Measurements from ENCODE around the gene RALBP1. TPM values are rescaled to one million over a fixed set of nuclear protein-coding genes. Genes with fewer than 3 reads are reported as not detected.
"Not testable (repeated sequence)": the region's sequence is repeated elsewhere in the genome, so short reads cannot be mapped to it uniquely, and the experiment has no call there.

Gene RALBP1
- total RNA-seq, 2 donors from 2014 or later = 58.2 to 64.8 TPM

DNA sequence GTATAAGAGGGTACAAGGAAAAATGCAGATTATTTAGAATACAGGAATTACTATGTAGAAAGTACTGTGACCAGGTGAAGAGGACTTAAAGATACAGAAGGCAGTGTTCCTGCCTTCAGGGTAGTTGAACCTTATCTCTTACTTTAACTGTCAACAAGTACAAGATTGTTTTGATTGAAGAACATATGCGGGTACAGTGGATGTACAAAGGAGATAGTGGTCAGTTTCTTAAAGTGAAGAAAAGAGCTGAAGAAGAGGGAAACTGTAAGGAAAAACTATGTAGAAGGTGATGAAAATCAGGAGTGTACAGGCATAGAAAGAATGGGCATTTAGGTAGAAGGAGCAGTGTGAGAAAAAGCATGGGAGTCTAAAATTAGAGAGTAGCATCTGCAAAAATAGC is 2.2 kb downstream of the RALBP1 start:
- Histone ChIP-seq H3K4me3 (no peak overlapping the region), H3K27me3 (replicated peaks; ENCODE audit: insufficient read depth) (no peaks in the 10 kb centered on the region), H3K27ac (peak overlapping the region in 1 of 2 donors; percentile 8), H3K9me3 (no peaks in the 10 kb centered on the region), H3K4me1 (replicated peaks) (no peaks in the 10 kb centered on the region), H3K36me3 (no peaks in the 10 kb centered on the region)
- no peak for TF ChIP-seq POLR2A (IDR thresholded peaks at IDR 0.05)
- TF ChIP-seq, protein P1, sequence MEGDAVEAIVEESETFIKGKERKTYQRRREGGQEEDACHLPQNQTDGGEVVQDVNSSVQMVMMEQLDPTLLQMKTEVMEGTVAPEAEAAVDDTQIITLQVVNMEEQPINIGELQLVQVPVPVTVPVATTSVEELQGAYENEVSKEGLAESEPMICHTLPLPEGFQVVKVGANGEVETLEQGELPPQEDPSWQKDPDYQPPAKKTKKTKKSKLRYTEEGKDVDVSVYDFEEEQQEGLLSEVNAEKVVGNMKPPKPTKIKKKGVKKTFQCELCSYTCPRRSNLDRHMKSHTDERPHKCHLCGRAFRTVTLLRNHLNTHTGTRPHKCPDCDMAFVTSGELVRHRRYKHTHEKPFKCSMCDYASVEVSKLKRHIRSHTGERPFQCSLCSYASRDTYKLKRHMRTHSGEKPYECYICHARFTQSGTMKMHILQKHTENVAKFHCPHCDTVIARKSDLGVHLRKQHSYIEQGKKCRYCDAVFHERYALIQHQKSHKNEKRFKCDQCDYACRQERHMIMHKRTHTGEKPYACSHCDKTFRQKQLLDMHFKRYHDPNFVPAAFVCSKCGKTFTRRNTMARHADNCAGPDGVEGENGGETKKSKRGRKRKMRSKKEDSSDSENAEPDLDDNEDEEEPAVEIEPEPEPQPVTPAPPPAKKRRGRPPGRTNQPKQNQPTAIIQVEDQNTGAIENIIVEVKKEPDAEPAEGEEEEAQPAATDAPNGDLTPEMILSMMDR (IDR thresholded peaks at IDR 0.05) = no peak
- no peak for TF ChIP-seq POLR2AphosphoS5 (IDR thresholded peaks at IDR 0.05)
- no peak for DNase-seq (ENCODE audit: low spot score)
- intact Hi-C loops (cut with DNase I) = loop anchor here (5.0 kb wide), 2 partner anchors 140 to 340 kb away; partner anchors contain the start of gene ANKRD12
- 24% methylated on average over 1 of the region's 1 CpG for WGBS

DNA sequence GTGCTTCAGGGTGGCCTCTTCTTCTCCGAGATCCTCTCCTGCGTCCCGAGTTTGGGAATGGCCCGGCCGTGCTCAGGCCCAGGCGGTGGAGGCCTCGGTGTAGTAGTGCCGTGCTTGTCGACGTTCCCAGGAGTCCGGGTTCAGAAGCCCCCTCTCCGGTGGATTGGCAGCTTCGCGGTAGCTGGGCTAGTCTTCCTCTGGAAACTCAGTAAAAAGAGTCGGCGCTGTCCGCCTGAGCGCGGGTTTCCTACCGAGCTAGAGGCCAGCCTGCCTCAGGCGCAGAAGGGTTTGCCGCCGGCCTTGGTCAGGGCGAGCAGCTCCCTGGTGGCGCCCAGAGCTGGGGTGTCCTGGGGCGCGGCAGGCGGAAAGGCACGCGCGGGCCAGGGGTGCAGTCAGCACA is 3.2 kb downstream of the RALBP1 start:
- Histone ChIP-seq H3K9me3 (no peaks in the 10 kb centered on the region), H3K27ac (no peak overlapping the region), H3K4me3 (no peak overlapping the region), H3K4me1 (replicated peaks) (no peaks in the 10 kb centered on the region), H3K27me3 (replicated peaks; ENCODE audit: insufficient read depth) (no peaks in the 10 kb centered on the region), H3K36me3 (no peaks in the 10 kb centered on the region)
- 96% methylated on average over 31 of the region's 31 CpGs for WGBS
- TF ChIP-seq POLR2AphosphoS5 (IDR thresholded peaks at IDR 0.05) (no peak), POLR2A (IDR thresholded peaks at IDR 0.05) (no peak)
- TF ChIP-seq, protein P1 (IDR thresholded peaks at IDR 0.05) = no peak
- intact Hi-C loops (cut with DNase I) = loop anchor here (5.0 kb wide), 2 partner anchors 141 to 341 kb away; partner anchors contain the start of gene ANKRD12
- DNase-seq (ENCODE audit: low spot score) = no peak

DNA sequence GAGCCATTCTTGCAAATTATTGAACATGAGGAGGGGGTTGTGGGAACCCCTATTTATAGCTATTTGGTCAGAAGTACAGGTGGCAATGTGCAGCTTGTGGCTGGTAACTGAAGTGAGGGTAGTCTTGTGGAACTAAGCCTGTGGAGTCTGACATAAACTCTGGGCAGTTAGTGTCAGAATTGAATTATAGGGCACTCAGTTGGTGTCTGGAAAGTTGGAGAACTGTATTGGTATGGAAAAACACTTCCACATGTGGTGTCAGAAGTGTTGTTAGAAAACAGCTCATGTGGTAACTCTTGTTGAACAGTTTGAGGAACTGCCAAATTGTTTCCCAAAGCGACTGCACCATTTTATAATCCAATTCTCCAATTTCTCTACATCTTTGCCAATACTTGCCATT is 7.5 kb downstream of the RALBP1 start:
- intact Hi-C loops (cut with DNase I) = no loop called here
- Histone ChIP-seq H3K27me3 (replicated peaks; ENCODE audit: insufficient read depth) (no peaks in the 10 kb centered on the region), H3K9me3 (no peaks in the 10 kb centered on the region), H3K4me3 (no peak overlapping the region), H3K27ac (no peak overlapping the region), H3K36me3 (no peaks in the 10 kb centered on the region), H3K4me1 (replicated peaks) (no peaks in the 10 kb centered on the region)
- no peak for DNase-seq (ENCODE audit: low spot score)
- 88% methylated on average over 1 of the region's 1 CpG for WGBS
- TF ChIP-seq, protein P1 (IDR thresholded peaks at IDR 0.05) = no peak
- no peak for TF ChIP-seq POLR2A (IDR thresholded peaks at IDR 0.05)
- TF ChIP-seq POLR2AphosphoS5 (IDR thresholded peaks at IDR 0.05) = no peak

DNA sequence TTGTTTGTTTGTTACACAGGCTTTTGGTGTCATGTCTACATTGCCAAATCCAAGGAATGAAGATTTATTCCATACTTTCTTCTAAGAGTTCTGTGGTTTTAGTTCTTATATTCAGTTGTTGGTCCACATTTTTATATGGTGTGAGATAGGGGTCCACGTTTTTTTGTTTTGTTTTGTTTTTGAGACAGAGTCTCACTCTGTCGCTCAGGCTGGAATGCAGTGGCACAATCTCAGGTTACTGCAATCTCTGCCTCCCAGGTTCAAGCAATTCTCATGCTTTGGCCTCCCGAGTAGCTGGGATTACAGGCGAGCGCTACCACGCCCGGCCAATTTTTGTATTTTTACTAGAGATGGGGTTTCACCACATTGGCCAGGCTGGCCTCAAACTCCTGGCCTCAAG is 8.2 kb downstream of the RALBP1 start:
- TF ChIP-seq, protein P1 (IDR thresholded peaks at IDR 0.05) = no peak
- TF ChIP-seq POLR2A (IDR thresholded peaks at IDR 0.05) = no peak
- no peak for TF ChIP-seq POLR2AphosphoS5 (IDR thresholded peaks at IDR 0.05)
- 97% methylated on average over 7 of the region's 7 CpGs for WGBS

DNA sequence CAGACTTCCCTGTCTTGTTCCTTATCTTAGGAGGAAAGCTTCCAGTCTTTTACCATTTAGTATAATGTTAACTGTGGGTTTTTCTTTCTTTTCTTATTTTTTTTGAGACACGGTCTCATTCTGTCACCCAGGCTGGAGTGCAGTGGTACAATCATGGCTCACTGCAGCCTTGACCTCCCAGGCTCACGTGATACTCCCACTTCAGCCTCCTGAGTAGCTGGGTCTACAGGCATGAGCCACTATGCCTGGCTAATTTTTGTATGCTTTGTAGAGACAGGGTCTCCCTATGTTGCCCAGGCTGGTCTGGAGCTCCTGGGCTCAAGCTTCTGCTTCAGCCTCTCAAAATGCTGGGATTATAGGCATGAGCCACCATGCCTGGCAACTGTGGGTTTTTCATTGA is 9.5 kb downstream of the RALBP1 start:
- H3K27me3 ChIP-seq (replicated peaks; ENCODE audit: insufficient read depth); H3K4me1 ChIP-seq (replicated peaks); H3K27ac ChIP-seq; H3K4me3 ChIP-seq; H3K36me3 ChIP-seq; DNase-seq (ENCODE audit: low spot score); intact Hi-C loops (cut with DNase I); H3K9me3 ChIP-seq: not testable (repeated sequence)
- 96% methylated on average over 2 of the region's 2 CpGs for WGBS

More for the DNA sequence above, 8.2 kb downstream of the RALBP1 start:
- H3K27ac ChIP-seq = no peak overlapping the region
- no peaks in the 10 kb centered on the region for H3K27me3 ChIP-seq (replicated peaks; ENCODE audit: insufficient read depth)
- intact Hi-C loops (cut with DNase I) = no loop called here
- H3K4me1 ChIP-seq (replicated peaks) = no peaks in the 10 kb centered on the region
- no peak overlapping the region for H3K4me3 ChIP-seq
- no peaks in the 10 kb centered on the region for H3K36me3 ChIP-seq
- no peaks in the 10 kb centered on the region for H3K9me3 ChIP-seq
- no peak for DNase-seq (ENCODE audit: low spot score)
